ENCODE measurements around the gene ZNF14. TPM values are rescaled to one million over a fixed set of nuclear protein-coding genes. Genes with fewer than 3 reads are reported as not detected.
"Not testable (repeated sequence)": the region's sequence is repeated elsewhere in the genome, so short reads cannot be mapped to it uniquely, and the experiment has no call there.

Gene ZNF14
- total RNA-seq, 4 donors from 2014 or later: 7.4 to 11.4 (median 9.6) TPM

- no peak overlapping the region for H3K27ac ChIP-seq
- peaks cover 0 to 18% (median 4%) of the 10 kb centered on the region in 3 donors for H3K9me3 ChIP-seq
- no peaks in the 10 kb centered on the region for H3K27me3 ChIP-seq
- no peak for ATAC-seq
- TF ChIP-seq POLR2A (IDR thresholded peaks at IDR 0.05) (no peak), EP300 (IDR thresholded peaks at IDR 0.05) (no peak), POLR2AphosphoS5 (IDR thresholded peaks at IDR 0.05) (no peak), CTCF (IDR thresholded peaks at IDR 0.05) (no peak)
- H3K4me1 ChIP-seq: no peaks in the 10 kb centered on the region
- H3K36me3 ChIP-seq: peaks cover 0 to under 1% of the 10 kb centered on the region in 2 donors
- 82 to 93% methylated on average over 4 to 6 of the region's 6 CpGs for WGBS, 2 donors (ENCODE audit: low coverage in 1 of 2)
- H3K4me3 ChIP-seq: no peak overlapping the region
Measured at GRCh38 chr19:19686580-19686979, 46.3 kb downstream of the ZNF14 start.

- H3K27me3 ChIP-seq, H3K27ac ChIP-seq, H3K36me3 ChIP-seq, ATAC-seq, H3K4me3 ChIP-seq, H3K4me1 ChIP-seq: not testable (repeated sequence)
- H3K9me3 ChIP-seq: peaks cover 0 to 18% (median 4%) of the 10 kb centered on the region in 3 donors
- 100% methylated on average over 1 to 8 of the region's 15 CpGs for WGBS, 2 donors (ENCODE audit: low coverage in 1 of 2)
Measured at GRCh38 chr19:19686119-19686518, 46.8 kb downstream of the ZNF14 start.

GRCh38 chr19:19679176-19680073 is 53.5 kb downstream of the ZNF14 start:
- Histone ChIP-seq H3K4me1 (no peaks in the 10 kb centered on the region), H3K36me3 (peaks cover 0 to 70% of the 10 kb centered on the region in 2 donors), H3K9me3 (peaks cover 0 to 11% (median 0%) of the 10 kb centered on the region in 3 donors), H3K27me3 (no peaks in the 10 kb centered on the region), H3K27ac (no peak overlapping the region), H3K4me3 (no peak overlapping the region)
- ATAC-seq: no peak
- TF ChIP-seq POLR2A (IDR thresholded peaks at IDR 0.05) (no peak), CTCF (IDR thresholded peaks at IDR 0.05) (no peak), POLR2AphosphoS5 (IDR thresholded peaks at IDR 0.05) (no peak), EP300 (IDR thresholded peaks at IDR 0.05) (no peak)
- 93 to 94% methylated on average over 12 to 20 of the region's 20 CpGs for WGBS, 2 donors (ENCODE audit: low coverage in 1 of 2)

- TF ChIP-seq EP300 (IDR thresholded peaks at IDR 0.05) (no peak), POLR2AphosphoS5 (IDR thresholded peaks at IDR 0.05) (no peak)
- H3K36me3 ChIP-seq: peaks cover 0 to 84% of the 10 kb centered on the region in 2 donors
- H3K4me1 ChIP-seq: no peaks in the 10 kb centered on the region
- H3K27me3 ChIP-seq: no peaks in the 10 kb centered on the region
- no peak for ATAC-seq
- 93 to 100% methylated on average over 1 to 5 of the region's 7 CpGs for WGBS, 2 donors (ENCODE audit: low coverage in 1 of 2)
- no peak overlapping the region for H3K4me3 ChIP-seq
- no peak overlapping the region for H3K27ac ChIP-seq
- peaks cover 0 to 11% (median 0%) of the 10 kb centered on the region in 3 donors for H3K9me3 ChIP-seq
Measured at GRCh38 chr19:19677579-19677978, 55.3 kb downstream of the ZNF14 start.

GRCh38 chr19:19674315-19674714 is 58.6 kb downstream of the ZNF14 start:
- H3K4me3 ChIP-seq: no peak overlapping the region
- H3K27ac ChIP-seq: no peak overlapping the region
- H3K4me1 ChIP-seq: peaks cover 0 to 12% (median 4%) of the 10 kb centered on the region in 3 donors
- peaks cover 0 to 3% (median 0%) of the 10 kb centered on the region in 3 donors for H3K9me3 ChIP-seq
- H3K36me3 ChIP-seq: peaks cover 0 to 66% of the 10 kb centered on the region in 2 donors
- no peak for TF ChIP-seq POLR2AphosphoS5 (IDR thresholded peaks at IDR 0.05)
- TF ChIP-seq POLR2A (IDR thresholded peaks at IDR 0.05): no peak
- no peak for TF ChIP-seq EP300 (IDR thresholded peaks at IDR 0.05)
- no peak for TF ChIP-seq CTCF (IDR thresholded peaks at IDR 0.05)
- WGBS, 2 donors (ENCODE audit: low coverage in 1 of 2): 80 to 100% methylated on average over 2 to 3 of the region's 6 CpGs
- H3K27me3 ChIP-seq: no peaks in the 10 kb centered on the region
- ATAC-seq: no peak

GRCh38 chr19:19672816-19673215 is 60.1 kb downstream of the ZNF14 start:
- no peak for ATAC-seq
- WGBS, 2 donors (ENCODE audit: low coverage in 1 of 2): 93 to 95% methylated on average over 2 to 3 of the region's 3 CpGs
- Histone ChIP-seq H3K27ac (no peak overlapping the region), H3K4me1 (peaks cover 0 to 21% (median 4%) of the 10 kb centered on the region in 3 donors), H3K9me3 (no peaks in the 10 kb centered on the region), H3K27me3 (no peaks in the 10 kb centered on the region), H3K4me3 (no peak overlapping the region), H3K36me3 (peaks cover 0 to 51% of the 10 kb centered on the region in 2 donors)
- TF ChIP-seq CTCF (IDR thresholded peaks at IDR 0.05): no peak
- no peak for TF ChIP-seq EP300 (IDR thresholded peaks at IDR 0.05)
- no peak for TF ChIP-seq POLR2A (IDR thresholded peaks at IDR 0.05)
- no peak for TF ChIP-seq POLR2AphosphoS5 (IDR thresholded peaks at IDR 0.05)

All from gastroesophageal sphincter (tissue), 4 donors.